T follicular helper cell (primary cell): ENCODE results near the gene EDC4.
"Not testable (repeated sequence)": the region's sequence is repeated elsewhere in the genome, so short reads cannot be mapped to it uniquely, and the experiment has no call there.

Experiments
- DNase-seq: peaks from one replicate; pipeline ENCODE4 v3.0.0-alpha.2; 2020; ENCODE audit warnings: low read depth

Gene EDC4

GRCh38 chr16:67847064-67847861, 25.6 kb upstream of the EDC4 start, which contains the start of gene CENPT:
CENPT (minus strand) TSS chr16:67847693; CDS start chr16:67833859, 13,834 bp downstream.
- no peak for DNase-seq

DNA sequence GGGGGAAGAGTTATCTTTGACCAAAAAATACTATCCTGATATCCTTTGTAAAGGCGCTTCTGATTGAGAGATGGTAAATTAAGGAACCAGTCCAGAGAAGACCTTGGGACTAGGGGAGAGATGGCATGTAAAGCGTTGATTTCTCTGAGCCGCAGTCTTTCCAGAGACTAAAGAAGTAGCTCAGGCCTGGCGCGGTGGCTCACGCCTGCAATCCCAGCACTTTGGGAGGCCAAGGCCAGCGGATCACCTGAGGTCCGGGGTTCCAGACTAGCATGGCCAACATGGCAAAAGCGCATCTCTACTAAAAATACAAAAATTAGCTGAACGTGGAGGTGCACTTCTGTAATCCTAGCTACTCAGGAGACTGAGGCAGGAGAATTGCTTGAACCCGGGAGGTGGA, 24.7 kb upstream of the EDC4 start:
- DNase-seq: no peak

DNA sequence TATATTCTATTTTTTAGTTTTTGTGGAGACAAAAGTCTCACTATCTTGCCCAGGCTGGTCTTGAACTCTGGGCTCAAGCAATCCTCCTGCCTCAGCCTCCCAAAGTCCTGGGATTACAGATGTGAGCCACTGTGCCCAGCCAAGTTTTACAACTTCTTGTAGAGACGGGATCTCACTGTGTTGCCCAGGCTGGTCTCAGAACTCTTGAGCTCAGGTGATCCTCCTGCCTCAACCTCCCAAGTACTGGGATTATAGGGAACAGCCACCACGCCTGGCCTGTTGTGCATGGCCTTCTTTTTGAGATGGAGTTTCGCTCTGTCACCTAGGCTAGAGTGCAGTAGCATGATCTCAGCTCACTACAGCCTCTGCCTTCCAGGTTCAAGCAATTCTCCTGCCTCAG, 19.2 kb upstream of the EDC4 start:
- DNase-seq: no peak

DNA sequence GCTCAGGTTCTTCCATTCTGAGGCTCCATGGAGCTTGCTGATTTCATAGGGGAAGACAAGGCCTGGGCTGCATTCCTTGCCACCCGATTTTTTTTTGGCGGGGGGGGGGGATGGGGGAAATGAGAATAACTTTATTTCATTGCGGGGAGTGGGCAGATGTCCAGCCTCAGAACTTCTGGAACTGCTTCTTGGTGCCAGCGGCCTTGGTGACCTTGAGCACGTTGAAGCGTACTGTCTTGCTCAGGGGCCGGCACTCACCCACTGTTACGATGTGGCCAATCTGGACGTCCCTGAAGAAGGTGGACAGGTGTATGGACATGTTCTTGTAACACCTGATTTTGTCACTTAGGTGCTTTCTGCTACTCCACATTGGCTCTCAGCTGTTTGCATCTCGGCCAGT, 17.1 kb upstream of the EDC4 start:
- no peak for DNase-seq

GRCh38 chr16:67856927-67857546, 15.8 kb upstream of the EDC4 start:
- no peak for DNase-seq

DNA sequence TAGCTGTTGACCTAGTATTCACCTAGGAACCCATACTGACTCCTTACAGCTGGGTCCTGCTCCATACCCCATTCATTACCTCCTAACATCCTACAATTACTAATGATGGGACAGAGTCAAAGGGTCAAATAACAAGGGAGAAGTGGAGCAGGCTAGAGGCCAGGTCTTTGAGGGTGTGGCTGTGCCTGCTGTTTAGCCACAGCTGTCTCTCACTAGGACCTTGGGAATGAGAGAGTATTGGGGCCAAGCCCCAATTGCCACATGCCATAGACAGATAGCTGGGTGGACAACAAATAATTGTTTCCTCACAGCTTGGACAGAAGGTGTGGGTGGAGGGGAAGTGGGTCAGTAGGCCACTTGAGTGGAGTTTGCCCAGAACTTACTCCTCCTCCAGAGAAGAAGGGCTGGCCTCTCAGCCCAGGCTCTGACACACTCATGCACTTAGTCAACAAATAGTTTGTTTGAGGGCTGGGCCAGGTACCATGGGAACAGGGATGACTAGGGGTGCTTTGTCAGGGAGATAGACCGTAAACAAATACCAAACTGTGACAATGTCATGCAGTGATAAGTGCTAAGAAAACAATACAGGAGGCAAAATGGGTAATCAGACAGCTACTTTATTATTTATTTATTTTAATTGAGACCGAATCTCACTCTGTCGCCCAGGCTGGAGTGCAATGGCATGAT, 15.2 kb upstream of the EDC4 start:
- DNase-seq: no peak

DNA sequence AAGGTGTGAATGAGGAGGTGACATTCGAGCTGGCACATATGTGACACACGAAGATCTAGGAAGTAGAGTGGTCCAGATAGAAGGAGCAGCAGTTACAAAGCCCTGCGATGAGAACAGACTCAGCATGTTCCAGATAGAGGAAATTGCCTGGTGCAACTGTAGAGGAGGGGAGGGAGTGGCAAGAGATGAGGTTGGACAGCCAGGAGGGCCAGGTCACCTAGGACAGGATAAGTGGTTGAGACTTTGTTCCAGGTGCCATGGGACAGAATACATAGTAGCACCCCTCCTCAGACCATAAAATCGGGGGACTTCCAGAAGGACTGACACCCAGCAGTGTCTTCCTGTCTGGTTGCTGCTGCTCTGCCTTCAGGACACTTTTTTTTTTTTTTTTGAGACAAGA, 14.4 kb upstream of the EDC4 start:
- no peak for DNase-seq

DNA sequence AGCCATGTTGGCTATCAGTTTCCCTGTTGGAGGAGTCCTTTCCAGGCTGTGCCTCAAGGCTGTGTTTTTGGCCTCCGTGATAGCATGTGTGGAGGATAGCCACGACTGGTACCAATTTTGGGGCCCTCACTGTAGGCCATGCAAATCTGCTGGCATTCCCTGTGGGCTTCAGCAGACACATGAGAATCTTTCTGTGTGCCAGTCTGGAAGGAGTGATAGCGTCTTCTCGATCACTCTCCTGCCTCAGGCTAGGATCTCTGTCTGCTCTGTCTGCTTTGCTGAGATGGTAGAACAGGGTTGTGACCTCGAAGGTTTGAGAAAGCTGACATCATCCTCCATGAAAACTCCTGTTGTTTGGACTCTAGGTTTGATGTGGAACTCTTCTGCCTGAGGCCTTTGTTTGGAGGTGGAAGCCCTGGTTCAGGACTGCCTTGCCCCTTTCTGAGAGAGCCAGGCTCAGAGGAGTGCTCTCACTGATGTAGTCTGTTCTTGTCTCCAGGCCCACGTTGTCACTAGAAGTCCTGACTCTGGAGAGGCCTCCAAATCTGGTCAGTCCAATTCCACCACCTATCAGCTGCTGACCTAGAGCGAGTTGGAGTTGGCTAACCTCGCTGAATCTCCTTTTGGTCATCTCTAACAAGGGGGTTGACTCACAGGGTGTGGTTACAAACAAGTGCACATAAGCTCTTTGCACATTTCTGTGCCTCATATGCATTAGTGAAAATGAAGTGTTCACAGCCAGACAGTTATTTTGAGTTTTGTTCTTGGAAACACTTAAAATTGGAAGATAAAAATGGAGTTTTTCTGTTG, 12.1 kb upstream of the EDC4 start:
- no peak for DNase-seq

DNA sequence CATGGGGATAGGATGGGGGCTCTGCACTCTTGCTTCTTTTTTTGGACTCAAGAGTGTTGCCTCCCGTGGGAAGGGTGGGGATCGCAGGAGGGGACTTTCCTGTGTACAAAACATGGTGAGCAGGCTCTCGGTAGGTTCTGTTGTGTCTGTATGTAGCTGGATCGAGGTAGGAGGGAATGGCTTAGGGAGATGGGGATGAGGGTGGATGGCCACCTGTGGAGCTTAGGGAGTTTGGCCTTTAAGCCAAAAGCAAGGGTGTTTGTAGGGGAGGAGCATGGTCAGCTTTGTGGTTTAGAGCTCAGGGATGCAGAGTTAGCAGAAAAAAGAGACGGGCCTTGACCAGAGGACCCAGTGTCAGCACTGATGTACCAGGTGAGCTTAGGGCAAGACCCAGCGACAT, 11.0 kb upstream of the EDC4 start:
- DNase-seq: no peak

GRCh38 chr16:67862623-67863583, 9.9 kb upstream of the EDC4 start:
- no peak for DNase-seq

DNA sequence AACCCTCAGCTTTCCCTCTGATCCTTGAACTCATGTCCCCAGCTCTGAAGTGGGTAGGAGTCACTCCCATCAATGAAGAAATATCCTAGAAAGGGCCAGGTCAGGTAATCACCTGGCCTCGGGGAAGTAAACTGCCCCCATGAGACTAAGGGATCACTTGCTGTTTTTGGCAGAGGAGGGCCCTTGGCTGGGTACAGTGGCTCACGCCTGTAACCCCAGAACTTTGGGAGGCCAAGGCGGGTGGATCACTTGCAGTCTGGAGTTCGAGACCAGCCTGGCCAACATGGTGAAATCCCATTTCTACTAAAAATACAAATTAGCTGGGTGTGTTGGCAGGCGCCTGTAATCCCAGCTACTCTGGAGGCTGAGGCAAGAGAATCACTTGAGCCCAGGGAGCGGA, 8.8 kb upstream of the EDC4 start:
- not testable (repeated sequence) for DNase-seq

DNA sequence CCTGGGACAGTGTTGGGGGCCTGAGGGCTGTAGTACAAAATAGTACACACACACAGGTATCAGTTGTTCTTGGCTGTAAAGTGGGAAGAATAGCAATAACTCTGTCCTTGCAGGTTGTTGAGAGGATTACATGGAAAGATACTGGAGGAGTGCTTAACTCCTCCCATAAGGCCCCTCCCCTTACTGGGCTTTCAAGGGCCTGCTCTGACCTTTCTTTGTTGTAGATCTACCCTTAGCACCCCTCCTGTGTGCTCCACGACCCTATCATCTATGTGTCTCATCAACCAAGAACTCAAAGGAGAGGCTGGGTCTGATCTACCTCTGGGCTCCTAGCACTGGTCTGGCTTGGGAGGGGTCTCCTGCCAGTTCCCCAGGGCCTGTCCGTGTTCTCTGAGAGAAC, 8.3 kb upstream of the EDC4 start:
- no peak for DNase-seq

DNA sequence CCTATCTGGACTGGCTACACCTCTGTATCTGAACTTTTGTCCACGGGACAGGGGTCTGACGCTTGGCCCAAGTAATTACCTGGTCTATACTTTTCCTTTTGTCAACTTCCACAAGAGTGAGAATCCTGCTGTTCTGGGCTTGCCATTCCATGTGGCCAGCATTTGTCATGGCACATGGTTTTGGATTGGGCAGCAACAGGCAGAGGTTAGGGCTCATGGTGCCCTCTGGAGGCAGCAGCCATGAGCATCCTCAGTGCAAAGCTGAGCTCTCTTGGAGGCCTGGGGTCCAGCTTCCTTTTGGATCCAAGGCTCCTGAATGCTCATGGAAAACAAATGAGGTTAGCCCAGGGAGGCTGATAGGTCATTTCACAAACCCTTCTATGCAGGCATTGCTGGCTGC, 7.5 kb upstream of the EDC4 start:
- DNase-seq: no peak

DNA sequence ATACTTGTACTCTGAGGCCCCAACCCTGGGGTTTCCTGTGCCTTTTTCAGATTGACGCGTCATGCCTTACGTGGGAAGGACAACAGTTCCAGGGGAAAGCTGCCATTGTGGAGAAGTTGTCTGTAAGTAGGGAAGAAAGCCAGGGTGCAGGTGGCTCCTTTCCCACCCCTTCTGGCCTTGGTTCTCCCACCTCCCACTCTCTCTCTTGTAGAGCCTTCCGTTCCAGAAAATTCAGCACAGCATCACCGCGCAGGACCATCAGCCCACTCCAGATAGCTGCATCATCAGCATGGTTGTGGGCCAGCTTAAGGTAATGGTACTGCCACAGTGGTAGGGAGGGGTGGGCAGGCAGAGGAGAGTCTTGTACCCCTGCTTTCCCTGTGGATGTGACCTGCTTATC, 4.6 kb upstream of the EDC4 start:
- no peak for DNase-seq

DNA sequence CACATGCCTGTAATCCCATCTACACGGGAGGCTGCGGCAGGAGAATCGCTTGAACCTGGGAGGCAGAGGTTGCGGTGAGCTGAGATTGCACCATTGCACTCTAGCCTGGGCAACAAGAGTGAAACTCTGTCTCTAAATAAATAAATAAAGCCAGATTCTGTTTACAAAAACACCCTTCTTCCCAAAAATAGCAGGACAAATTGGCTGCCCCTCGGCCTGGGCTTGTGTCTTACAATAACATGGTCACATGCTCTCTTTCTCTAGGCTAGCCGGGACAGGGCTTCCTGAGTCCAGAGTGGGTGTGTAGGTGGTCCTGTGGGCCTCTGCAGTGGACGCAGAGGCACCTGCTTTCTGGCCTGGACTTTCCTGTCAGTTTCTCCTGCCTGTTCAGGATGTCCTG, 3.2 kb upstream of the EDC4 start:
- no peak for DNase-seq

GRCh38 chr16:67871256-67871655, 1.6 kb upstream of the EDC4 start:
- DNase-seq: no peak

GRCh38 chr16:67872131-67872630, 671 bp upstream of the EDC4 start:
- DNase-seq: no peak

DNA sequence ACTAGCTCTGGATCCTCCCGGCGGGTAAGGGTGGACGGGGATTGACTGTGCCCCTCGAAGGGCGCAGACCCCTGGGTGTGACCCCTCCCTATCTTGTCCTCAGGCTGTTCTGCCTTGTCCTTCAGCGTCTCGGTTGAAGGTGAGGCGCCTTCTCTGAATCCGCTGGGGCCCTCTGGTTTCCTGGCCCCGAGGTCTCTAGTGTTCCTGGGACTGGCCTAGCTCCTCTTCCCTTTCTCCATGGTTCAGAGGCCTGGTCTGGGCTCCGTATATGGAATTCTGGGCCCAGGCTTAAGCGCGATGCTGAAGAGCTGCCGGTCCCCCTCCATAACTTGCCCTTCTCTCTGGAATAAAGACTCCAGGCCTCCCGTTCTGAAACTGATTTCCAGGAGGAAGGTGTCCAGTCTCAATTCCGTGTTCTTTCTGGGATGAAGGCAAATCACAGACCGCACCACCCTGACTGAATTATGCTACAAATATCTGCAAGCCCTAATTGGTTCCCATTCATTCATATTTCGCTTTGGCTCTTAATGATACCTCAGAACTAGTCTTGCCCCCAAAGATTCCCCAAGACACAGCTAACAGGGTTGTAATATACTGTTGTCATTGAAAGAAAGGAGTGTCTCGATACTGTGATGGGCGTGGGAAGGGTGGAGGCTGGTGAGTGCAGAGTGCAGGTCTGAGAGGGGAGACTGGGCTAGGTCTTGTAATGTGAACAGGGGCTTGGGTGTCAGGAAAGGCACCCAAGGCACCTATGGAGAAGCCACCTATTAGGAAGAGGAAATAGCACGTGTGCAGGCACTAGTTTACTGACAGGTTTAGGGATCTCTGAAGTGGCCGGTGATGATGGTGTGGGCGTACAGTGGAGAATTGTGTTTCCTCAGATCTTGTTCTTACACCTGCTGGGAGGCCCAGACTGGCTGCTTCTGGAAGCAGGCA, 851 bp downstream of the EDC4 start:
- DNase-seq: no peak

- DNase-seq: no peak
These were observed 1.5 kb downstream of the EDC4 start for GRCh38 chr16:67874372-67874771.

DNA sequence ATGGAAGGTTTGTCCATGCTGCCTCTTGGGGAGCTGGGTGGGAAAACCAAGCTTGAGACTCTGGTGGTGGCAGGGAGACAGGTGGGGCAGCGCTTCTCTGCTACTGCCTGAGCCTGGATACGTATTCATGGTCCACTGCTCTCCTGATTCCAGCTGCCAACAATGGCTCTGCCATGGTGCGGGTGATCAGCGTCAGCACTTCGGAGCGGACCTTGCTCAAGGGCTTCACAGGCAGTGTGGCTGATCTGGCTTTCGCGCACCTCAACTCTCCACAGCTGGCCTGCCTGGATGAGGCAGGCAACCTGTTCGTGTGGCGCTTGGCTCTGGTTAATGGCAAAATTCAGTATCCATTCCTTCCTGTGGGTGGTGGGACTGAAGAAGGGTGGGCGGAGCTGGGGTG, 4.2 kb downstream of the EDC4 start:
- no peak for DNase-seq
